H9 (cell line): Measurements from ENCODE around the gene SAMD14. TPM values are rescaled to one million over a fixed set of nuclear protein-coding genes. Genes with fewer than 3 reads are reported as not detected.

ENCODE experiments used
- DNase-seq: peaks from one replicate; pipeline ENCODE4 v3.0.0-alpha.2; 2017
- H2AFZ ChIP-seq: one replicate; pipeline ENCODE4 v1.6.1; 2013; ENCODE audit warnings: mild to moderate bottlenecking, low read length, control low read depth, moderate library complexity
- H2AK5ac ChIP-seq: 2 replicates; pipeline ENCODE4 v1.6.1; 2013; ENCODE audit warnings: low read length, control low read depth, mixed read lengths; ENCODE audit not compliant: insufficient read length
- H2BK120ac ChIP-seq: one replicate; pipeline ENCODE4 v1.6.1; 2013; ENCODE audit warnings: low read depth, mild to moderate bottlenecking, low read length, control low read depth, inconsistent platforms; ENCODE audit not compliant: poor library complexity, severe bottlenecking
- H2BK12ac ChIP-seq: 2 replicates; pipeline ENCODE4 v1.6.1; 2013; ENCODE audit warnings: low read length, control low read depth, mixed read lengths, low read depth; ENCODE audit not compliant: insufficient read length
- H2BK15ac ChIP-seq: 2 replicates; pipeline ENCODE4 v1.6.1; 2013; ENCODE audit warnings: low read depth, low read length, control low read depth
- H2BK20ac ChIP-seq: one replicate; pipeline ENCODE4 v1.6.1; 2013; ENCODE audit warnings: low read depth, mild to moderate bottlenecking, low read length, control low read depth, inconsistent platforms; ENCODE audit not compliant: poor library complexity, severe bottlenecking
- H2BK5ac ChIP-seq: 2 replicates; pipeline ENCODE4 v1.6.1; 2013; ENCODE audit warnings: low read length, control low read depth, mixed read lengths; ENCODE audit not compliant: insufficient read length
- H3K14ac ChIP-seq: 2 replicates; pipeline ENCODE4 v1.6.1; 2013; ENCODE audit warnings: low read length, control low read depth; ENCODE audit not compliant: insufficient read depth
- H3K18ac ChIP-seq: 2 replicates; pipeline ENCODE4 v1.6.1; 2013; ENCODE audit warnings: low read depth, mild to moderate bottlenecking, mixed read lengths, low read length, control low read depth; ENCODE audit not compliant: insufficient read length
- H3K23ac ChIP-seq: 2 replicates; pipeline ENCODE4 v1.6.1; 2013; ENCODE audit warnings: low read length, control low read depth, mixed read lengths, low read depth; ENCODE audit not compliant: insufficient read length
- H3K23me2 ChIP-seq: 2 replicates; pipeline ENCODE4 v1.6.1; 2013; ENCODE audit warnings: low read depth, mild to moderate bottlenecking, mixed read lengths, low read length, control low read depth; ENCODE audit not compliant: insufficient read length, poor library complexity, severe bottlenecking
- H3K27ac ChIP-seq: 2 replicates; pipeline ENCODE4 v1.5.1; 2013; ENCODE audit warnings: low read length, control low read depth, mixed read lengths, low read depth; ENCODE audit not compliant: insufficient read length
- H3K27me3 ChIP-seq: 2 replicates; pipeline ENCODE4 v1.6.1; 2013; ENCODE audit warnings: low read length, control low read depth, inconsistent platforms; ENCODE audit not compliant: insufficient read depth
- H3K4ac ChIP-seq: 2 replicates; pipeline ENCODE4 v1.6.1; 2013; ENCODE audit warnings: low read depth, mild to moderate bottlenecking, control low read depth, inconsistent platforms, low read length, moderate library complexity
- H3K4me1 ChIP-seq: 2 replicates; pipeline ENCODE4 v1.6.1; 2013; ENCODE audit warnings: low read length, control low read depth, inconsistent platforms; ENCODE audit not compliant: insufficient read depth
- H3K4me2 ChIP-seq: 2 replicates; pipeline ENCODE4 v1.6.1; 2013; ENCODE audit warnings: low read length, control low read depth, mixed read lengths; ENCODE audit not compliant: insufficient read length, insufficient read depth
- H3K56ac ChIP-seq: 2 replicates; pipeline ENCODE4 v1.6.1; 2013; ENCODE audit warnings: low read depth, mild to moderate bottlenecking, mixed read lengths, low read length, control low read depth; ENCODE audit not compliant: insufficient read length
- H3K79me1 ChIP-seq: 2 replicates; pipeline ENCODE4 v1.6.1; 2013; ENCODE audit warnings: low read depth, mild to moderate bottlenecking, moderate library complexity, low read length, control low read depth, inconsistent platforms; ENCODE audit not compliant: insufficient read depth, poor library complexity, severe bottlenecking
- H3K79me2 ChIP-seq: 2 replicates; pipeline ENCODE4 v1.6.1; 2013; ENCODE audit warnings: low read length, control low read depth, inconsistent platforms; ENCODE audit not compliant: insufficient read depth
- H3K9ac ChIP-seq: 2 replicates; pipeline ENCODE4 v1.6.1; 2013; ENCODE audit warnings: low read length, control low read depth, mixed read lengths; ENCODE audit not compliant: insufficient read length; ENCODE audit errors: extremely low read depth
- H3K9me3 ChIP-seq: one replicate; pipeline ENCODE4 v1.6.1; 2013; ENCODE audit warnings: low read depth, low read length, inconsistent platforms; ENCODE audit not compliant: control insufficient read depth
- H3T11ph ChIP-seq: one replicate; pipeline ENCODE4 v1.6.1; 2013; ENCODE audit warnings: mild to moderate bottlenecking, low read length, control low read depth, inconsistent platforms
- H4K20me1 ChIP-seq: one replicate; pipeline ENCODE4 v1.6.1; 2013; ENCODE audit not compliant: control insufficient read depth, insufficient read length, insufficient read depth
- H4K5ac ChIP-seq: 2 replicates; pipeline ENCODE4 v1.6.1; 2013; ENCODE audit warnings: low read depth, mild to moderate bottlenecking, mixed read lengths, low read length, control low read depth; ENCODE audit not compliant: insufficient read length
- H4K8ac ChIP-seq: replicated peaks from 2 replicates; pipeline ENCODE4 v1.6.1; 2013; ENCODE audit warnings: low read length, control low read depth, mixed read lengths, low read depth; ENCODE audit not compliant: insufficient read length
- H4K91ac ChIP-seq: 2 replicates; pipeline ENCODE4 v1.6.1; 2013; ENCODE audit warnings: low read depth, mild to moderate bottlenecking, moderate library complexity, mixed read lengths, low read length, control low read depth; ENCODE audit not compliant: insufficient read length
- H3K27ac Mint-ChIP-seq, 3 experiments: 2 replicates in 2 of 3; 3 replicates in 1 of 3; pipeline ENCODE4 v1.8.0; 2020 to 2021; ENCODE audit warnings: mixed read lengths in 3 of 3, mild to moderate bottlenecking in 1 of 3, moderate library complexity in 1 of 3
- H3K27me3 Mint-ChIP-seq: 2 replicates; pipeline ENCODE4 v1.8.0; 2021; ENCODE audit warnings: low read depth, mild to moderate bottlenecking, moderate library complexity, mixed read lengths
- H3K36me3 Mint-ChIP-seq, 3 experiments: 2 replicates in 2 of 3; 3 replicates in 1 of 3; pipeline ENCODE4 v1.8.0; 2020 to 2021; ENCODE audit warnings: low read depth in 3 of 3, mixed read lengths in 3 of 3; ENCODE audit not compliant: insufficient read depth in 1 of 3
- H3K4me1 Mint-ChIP-seq, 2 experiments: 2 replicates each; pipeline ENCODE4 v1.8.0; 2020; ENCODE audit warnings: mixed read lengths in 2 of 2
- H3K4me3 Mint-ChIP-seq, 2 experiments: 2 replicates in 1 of 2; 3 replicates in 1 of 2; pipeline ENCODE4 v1.8.0; 2020 to 2021; ENCODE audit warnings: mild to moderate bottlenecking in 2 of 2, mixed read lengths in 2 of 2, moderate library complexity in 1 of 2
- H3K9me3 Mint-ChIP-seq, 2 experiments: 2 replicates in 1 of 2; 3 replicates in 1 of 2; pipeline ENCODE4 v1.8.0; 2020; ENCODE audit warnings: mild to moderate bottlenecking in 2 of 2, mixed read lengths in 2 of 2, moderate library complexity in 1 of 2
- WGBS: extraction: QIAGEN DNeasy Blood & Tissue Kit; methylation state at CpG from one replicate; pipeline ENCODE4 v1.1.7; 2013; ENCODE audit warnings: missing lambda C conversion rate, low lambda C conversion rate, mixed read lengths; ENCODE audit not compliant: insufficient read length; ENCODE audit errors: extremely low coverage; 5-methylcytosine and 5-hydroxymethylcytosine counted together
- total RNA-seq: library from RNA; stranded (reverse); gene quantifications from 2 replicates; pipeline ENCODE4 v1.2.1, GENCODE V29; 2021
- TF ChIP-seq, protein P1 (sequence below): fragments of 200-600 bp; sonication (generic); conservative IDR thresholded peaks from 3 replicates; pipeline ENCODE4 v1.8.0; 2021; ENCODE audit warnings: antibody characterized with exemption, mild to moderate bottlenecking

Gene SAMD14
- total RNA-seq, 1 experiment from 2014 or later = 5.9 TPM

- Histone ChIP-seq H3K23ac (no peak overlapping the region), H3K27ac (no peak overlapping the region), H3K79me2 (no peaks in the 10 kb centered on the region), H4K5ac (no peak overlapping the region), H3K14ac (no peak overlapping the region; the same call in 1 of the 2 replicates), H3T11ph (no peak overlapping the region), H3K56ac (no peak overlapping the region), H4K20me1 (no peaks in the 10 kb centered on the region), H3K23me2 (peaks cover 12% of the 10 kb centered on the region), H3K9ac (no peak overlapping the region), H2AK5ac (no peak overlapping the region), H3K4me2 (no peak overlapping the region), H2BK120ac (no peak overlapping the region), H4K91ac (no peak overlapping the region), H2BK20ac (no peak overlapping the region), H3K9me3 (no peaks in the 10 kb centered on the region), H3K79me1 (no peaks in the 10 kb centered on the region), H4K8ac (no peak overlapping the region), H2BK15ac (no peak overlapping the region), H2BK12ac (no peak overlapping the region), H3K27me3 (no peaks in the 10 kb centered on the region), H3K18ac (no peak overlapping the region), H3K4me1 (no peaks in the 10 kb centered on the region; the same call in 1 of the 2 replicates), H3K4ac (no peak overlapping the region), H2AFZ (no peak overlapping the region), H2BK5ac (no peak overlapping the region)
- TF ChIP-seq, protein P1, sequence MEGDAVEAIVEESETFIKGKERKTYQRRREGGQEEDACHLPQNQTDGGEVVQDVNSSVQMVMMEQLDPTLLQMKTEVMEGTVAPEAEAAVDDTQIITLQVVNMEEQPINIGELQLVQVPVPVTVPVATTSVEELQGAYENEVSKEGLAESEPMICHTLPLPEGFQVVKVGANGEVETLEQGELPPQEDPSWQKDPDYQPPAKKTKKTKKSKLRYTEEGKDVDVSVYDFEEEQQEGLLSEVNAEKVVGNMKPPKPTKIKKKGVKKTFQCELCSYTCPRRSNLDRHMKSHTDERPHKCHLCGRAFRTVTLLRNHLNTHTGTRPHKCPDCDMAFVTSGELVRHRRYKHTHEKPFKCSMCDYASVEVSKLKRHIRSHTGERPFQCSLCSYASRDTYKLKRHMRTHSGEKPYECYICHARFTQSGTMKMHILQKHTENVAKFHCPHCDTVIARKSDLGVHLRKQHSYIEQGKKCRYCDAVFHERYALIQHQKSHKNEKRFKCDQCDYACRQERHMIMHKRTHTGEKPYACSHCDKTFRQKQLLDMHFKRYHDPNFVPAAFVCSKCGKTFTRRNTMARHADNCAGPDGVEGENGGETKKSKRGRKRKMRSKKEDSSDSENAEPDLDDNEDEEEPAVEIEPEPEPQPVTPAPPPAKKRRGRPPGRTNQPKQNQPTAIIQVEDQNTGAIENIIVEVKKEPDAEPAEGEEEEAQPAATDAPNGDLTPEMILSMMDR = no peak
- Mint-ChIP-seq H3K27ac (no peak overlapping the region; a peak in 2 of 7 replicates), H3K4me1 (peaks cover 32 to 36% of the 10 kb centered on the region in 2 experiments), H3K9me3 (no peaks in the 10 kb centered on the region), H3K36me3 (peaks cover 0 to 8% (median 0%) of the 10 kb centered on the region in 3 experiments; a peak in 4 of 7 replicates), H3K27me3 (no peaks in the 10 kb centered on the region), H3K4me3 (no peak overlapping the region; a peak in 1 of 5 replicates)
- WGBS = no CpG with 5 or more reads among the region's 4 CpGs
- no peak for DNase-seq
These were observed 31.4 kb downstream of the SAMD14 start for GRCh38 chr17:50098583-50098982.
